Liver (tissue), 9 donors: Measurements from ENCODE around the gene LEMD3. TPM values are rescaled to one million over a fixed set of nuclear protein-coding genes. Genes with fewer than 3 reads are reported as not detected.

Source experiments
- DNase-seq: peaks from one replicate; pipeline ENCODE4 v3.0.0-alpha.2; 2017; ENCODE audit warnings: low spot score
- H3K27ac ChIP-seq, 2 donors: one replicate each; pipeline ENCODE4 v1.7.0; 2013; ENCODE audit warnings: inconsistent platforms in 2 of 2, low read length in 2 of 2, control low read depth in 1 of 2, low read depth in 1 of 2, mild to moderate bottlenecking in 1 of 2
- H3K27me3 ChIP-seq, 4 donors: one replicate each; pipeline versions ENCODE4 v1.6.1 to v1.7.0; 2013; ENCODE audit warnings: low read length in 3 of 4, inconsistent platforms in 1 of 4, mild to moderate bottlenecking in 1 of 4, moderate library complexity in 1 of 4; ENCODE audit not compliant: control insufficient read depth in 4 of 4, insufficient read depth in 4 of 4
- H3K36me3 ChIP-seq, 4 donors: one replicate each; pipeline versions ENCODE4 v1.6.1 to v1.7.0; 2013; ENCODE audit warnings: low read length in 3 of 4, mild to moderate bottlenecking in 3 of 4, low read depth in 1 of 4, moderate library complexity in 1 of 4; ENCODE audit not compliant: control insufficient read depth in 4 of 4, insufficient read depth in 3 of 4
- H3K4me1 ChIP-seq, 4 donors: one replicate each; pipeline versions ENCODE4 v1.6.1 to v1.7.0; 2013; ENCODE audit warnings: low read length in 3 of 4, mild to moderate bottlenecking in 3 of 4, moderate library complexity in 1 of 4; ENCODE audit not compliant: control insufficient read depth in 4 of 4, insufficient read depth in 4 of 4
- H3K4me3 ChIP-seq, 3 donors: one replicate each; pipeline versions ENCODE4 v1.6.1 to v1.7.0; 2013; ENCODE audit warnings: low read length in 3 of 3, control low read depth in 1 of 3, low read depth in 1 of 3, mild to moderate bottlenecking in 1 of 3
- H3K9ac ChIP-seq, 2 donors: one replicate each; pipeline ENCODE4 v1.7.0; 2013; ENCODE audit warnings: low read length in 2 of 2, mild to moderate bottlenecking in 2 of 2, moderate library complexity in 2 of 2, control low read depth in 1 of 2, low read depth in 1 of 2
- H3K9me3 ChIP-seq, 4 donors: one replicate each; pipeline versions ENCODE4 v1.6.1 to v1.7.0; 2013; ENCODE audit warnings: low read length in 3 of 4; ENCODE audit not compliant: control insufficient read depth in 4 of 4
- EGR1 ChIP-seq, 2 donors: IDR thresholded peaks; 2 replicates each; pipeline ENCODE4 v1.6.1; 2016 to 2018; ENCODE audit warnings: antibody characterized with exemption in 2 of 2, low read depth in 2 of 2
- FOXA1 ChIP-seq: IDR thresholded peaks from 2 replicates; pipeline ENCODE4 v1.6.1; 2016; ENCODE audit warnings: antibody characterized with exemption
- FOXA2 ChIP-seq: IDR thresholded peaks from 2 replicates; pipeline ENCODE4 v1.6.1; 2016; ENCODE audit warnings: antibody characterized with exemption
- GABPA ChIP-seq, 2 donors: IDR thresholded peaks in 1 of 2; conservative IDR thresholded peaks in 1 of 2; 2 replicates each; pipeline ENCODE4 v1.6.1; 2016; ENCODE audit warnings: antibody characterized with exemption in 2 of 2, mild to moderate bottlenecking in 1 of 2, moderate library complexity in 1 of 2
- HNF4A ChIP-seq, 2 donors: conservative IDR thresholded peaks; 2 replicates each; pipeline ENCODE4 v1.6.1; 2016; ENCODE audit warnings: antibody characterized with exemption in 2 of 2, mild to moderate bottlenecking in 2 of 2
- HNF4G ChIP-seq: IDR thresholded peaks from 2 replicates; pipeline ENCODE4 v1.6.1; 2016; ENCODE audit warnings: antibody characterized with exemption
- JUND ChIP-seq, 2 donors: IDR thresholded peaks; 2 replicates each; pipeline ENCODE4 v1.6.1; 2016; ENCODE audit warnings: antibody characterized with exemption in 2 of 2
- NR2F2 ChIP-seq: IDR thresholded peaks from 2 replicates; pipeline ENCODE4 v1.6.1; 2016; ENCODE audit warnings: antibody characterized with exemption
- RAD21 ChIP-seq, 2 donors: IDR thresholded peaks; 2 replicates each; pipeline ENCODE4 v1.6.1; 2016; ENCODE audit warnings: antibody characterized with exemption in 2 of 2, mild to moderate bottlenecking in 2 of 2
- RXRA ChIP-seq, 2 donors: IDR thresholded peaks; 2 replicates each; pipeline ENCODE4 v1.6.1; 2017 to 2018; ENCODE audit warnings: antibody characterized with exemption in 2 of 2, mild to moderate bottlenecking in 1 of 2
- SP1 ChIP-seq: IDR thresholded peaks from 2 replicates; pipeline ENCODE4 v1.6.1; 2018; ENCODE audit warnings: antibody characterized with exemption, mild to moderate bottlenecking
- TAF1 ChIP-seq: conservative IDR thresholded peaks from 2 replicates; pipeline ENCODE4 v1.6.1; 2016; ENCODE audit warnings: antibody characterized with exemption, mild to moderate bottlenecking
- YY1 ChIP-seq: IDR thresholded peaks from 2 replicates; pipeline ENCODE4 v1.6.1; 2016; ENCODE audit warnings: antibody characterized with exemption, mild to moderate bottlenecking
- WGBS: extraction: QIAGEN DNeasy Blood & Tissue Kit; methylation state at CpG from one replicate; pipeline ENCODE4 v1.1.7; 2013; 5-methylcytosine and 5-hydroxymethylcytosine counted together
- polyA plus RNA-seq, 2 donors: library from polyadenylated mRNA; stranded (reverse) in 1 of 2; unstranded in 1 of 2; fragments of 200-250 nt in 1 of 2; fragments of >200 nt in 1 of 2; fragmentation: Nextera tagmentation in 1 of 2; extraction: Ambion mirVana in 1 of 2; gene quantifications; one replicate each; pipeline versions ENCODE4 v1.2.1 to v1.2.3, GENCODE V29; 2013 to 2015
- total RNA-seq, 2 donors: library from RNA; depleted of rRNA; stranded (reverse); fragments of >200 nt; gene quantifications; one replicate each; pipeline ENCODE4 v1.2.3, GENCODE V29; 2014
- TF ChIP-seq, protein P1 (sequence below): IDR thresholded peaks from 2 replicates; pipeline ENCODE4 v1.6.1; 2016; ENCODE audit warnings: antibody characterized with exemption
- TF ChIP-seq, protein P2 (sequence below): IDR thresholded peaks from 2 replicates; pipeline ENCODE4 v1.6.1; 2016; ENCODE audit warnings: antibody characterized with exemption, mild to moderate bottlenecking
- TF ChIP-seq, protein P3 (sequence below): IDR thresholded peaks from 2 replicates; pipeline ENCODE4 v1.6.1; 2016; ENCODE audit warnings: antibody characterized with exemption
- TF ChIP-seq, protein P4 (sequence below): IDR thresholded peaks from 2 replicates; pipeline ENCODE4 v1.6.1; 2016; ENCODE audit warnings: antibody characterized with exemption
- TF ChIP-seq, protein P5 (sequence below): fragments of 150-350 bp; IDR thresholded peaks from 2 replicates; pipeline ENCODE4 v1.5.1; 2017; ENCODE audit warnings: improper control_type of control experiment, low read depth, low read length; ENCODE audit not compliant: missing input control
- donor health status: healthy.
- donor health status: healthy.
- donor health status: healthy.
- donor health status: healthy.
- donor health status: healthy.

The LEMD3 gene
- total and polyA plus RNA-seq, 4 donors, result 3.5 to 19.5 (median 11.3) TPM

DNA sequence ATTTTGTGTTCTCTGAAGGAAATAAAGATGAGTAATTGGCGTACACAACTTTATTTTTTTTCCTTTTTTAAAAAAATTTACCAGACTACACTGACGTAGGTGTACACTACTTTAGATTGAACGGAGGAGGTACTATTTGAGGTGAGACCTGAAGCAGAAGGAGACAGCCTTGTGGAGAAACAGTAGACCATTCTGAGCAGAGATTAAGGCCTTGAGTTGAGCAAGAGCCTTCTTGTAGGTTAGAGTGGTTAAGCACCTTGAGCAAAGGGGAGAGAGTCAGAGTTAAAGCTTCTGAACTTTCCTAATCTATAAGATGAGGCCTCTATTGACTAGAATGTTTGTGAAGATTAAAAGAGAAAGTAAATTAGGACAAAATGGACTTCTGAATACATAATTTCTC, 2.5 kb downstream of the LEMD3 start:
- no peak for DNase-seq
- 70% methylated on average over 3 of the region's 3 CpGs for WGBS
- Histone ChIP-seq H3K27ac (no peak overlapping the region), H3K36me3 (no peaks in the 10 kb centered on the region), H3K9ac (no peak overlapping the region), H3K27me3 (no peaks in the 10 kb centered on the region), H3K4me1 (peaks cover 3 to 53% (median 31%) of the 10 kb centered on the region in 4 donors), H3K9me3 (no peaks in the 10 kb centered on the region), H3K4me3 (peak overlapping the region; percentile 3 to 36 (median 19))
- TF ChIP-seq HNF4A (conservative IDR thresholded peaks at IDR 0.05), result no peak
- TF ChIP-seq, protein P1, sequence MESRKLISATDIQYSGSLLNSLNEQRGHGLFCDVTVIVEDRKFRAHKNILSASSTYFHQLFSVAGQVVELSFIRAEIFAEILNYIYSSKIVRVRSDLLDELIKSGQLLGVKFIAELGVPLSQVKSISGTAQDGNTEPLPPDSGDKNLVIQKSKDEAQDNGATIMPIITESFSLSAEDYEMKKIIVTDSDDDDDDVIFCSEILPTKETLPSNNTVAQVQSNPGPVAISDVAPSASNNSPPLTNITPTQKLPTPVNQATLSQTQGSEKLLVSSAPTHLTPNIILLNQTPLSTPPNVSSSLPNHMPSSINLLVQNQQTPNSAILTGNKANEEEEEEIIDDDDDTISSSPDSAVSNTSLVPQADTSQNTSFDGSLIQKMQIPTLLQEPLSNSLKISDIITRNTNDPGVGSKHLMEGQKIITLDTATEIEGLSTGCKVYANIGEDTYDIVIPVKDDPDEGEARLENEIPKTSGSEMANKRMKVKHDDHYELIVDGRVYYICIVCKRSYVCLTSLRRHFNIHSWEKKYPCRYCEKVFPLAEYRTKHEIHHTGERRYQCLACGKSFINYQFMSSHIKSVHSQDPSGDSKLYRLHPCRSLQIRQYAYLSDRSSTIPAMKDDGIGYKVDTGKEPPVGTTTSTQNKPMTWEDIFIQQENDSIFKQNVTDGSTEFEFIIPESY, result no peak
- no peak for TF ChIP-seq RAD21 (IDR thresholded peaks at IDR 0.05)
- TF ChIP-seq, protein P2, sequence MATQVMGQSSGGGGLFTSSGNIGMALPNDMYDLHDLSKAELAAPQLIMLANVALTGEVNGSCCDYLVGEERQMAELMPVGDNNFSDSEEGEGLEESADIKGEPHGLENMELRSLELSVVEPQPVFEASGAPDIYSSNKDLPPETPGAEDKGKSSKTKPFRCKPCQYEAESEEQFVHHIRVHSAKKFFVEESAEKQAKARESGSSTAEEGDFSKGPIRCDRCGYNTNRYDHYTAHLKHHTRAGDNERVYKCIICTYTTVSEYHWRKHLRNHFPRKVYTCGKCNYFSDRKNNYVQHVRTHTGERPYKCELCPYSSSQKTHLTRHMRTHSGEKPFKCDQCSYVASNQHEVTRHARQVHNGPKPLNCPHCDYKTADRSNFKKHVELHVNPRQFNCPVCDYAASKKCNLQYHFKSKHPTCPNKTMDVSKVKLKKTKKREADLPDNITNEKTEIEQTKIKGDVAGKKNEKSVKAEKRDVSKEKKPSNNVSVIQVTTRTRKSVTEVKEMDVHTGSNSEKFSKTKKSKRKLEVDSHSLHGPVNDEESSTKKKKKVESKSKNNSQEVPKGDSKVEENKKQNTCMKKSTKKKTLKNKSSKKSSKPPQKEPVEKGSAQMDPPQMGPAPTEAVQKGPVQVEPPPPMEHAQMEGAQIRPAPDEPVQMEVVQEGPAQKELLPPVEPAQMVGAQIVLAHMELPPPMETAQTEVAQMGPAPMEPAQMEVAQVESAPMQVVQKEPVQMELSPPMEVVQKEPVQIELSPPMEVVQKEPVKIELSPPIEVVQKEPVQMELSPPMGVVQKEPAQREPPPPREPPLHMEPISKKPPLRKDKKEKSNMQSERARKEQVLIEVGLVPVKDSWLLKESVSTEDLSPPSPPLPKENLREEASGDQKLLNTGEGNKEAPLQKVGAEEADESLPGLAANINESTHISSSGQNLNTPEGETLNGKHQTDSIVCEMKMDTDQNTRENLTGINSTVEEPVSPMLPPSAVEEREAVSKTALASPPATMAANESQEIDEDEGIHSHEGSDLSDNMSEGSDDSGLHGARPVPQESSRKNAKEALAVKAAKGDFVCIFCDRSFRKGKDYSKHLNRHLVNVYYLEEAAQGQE, result no peak
- TF ChIP-seq YY1, result no peak
- TF ChIP-seq FOXA1, result no peak
- no peak for TF ChIP-seq HNF4G
- TF ChIP-seq JUND (IDR thresholded peaks at IDR 0.05), result no peak
- no peak for TF ChIP-seq TAF1
- TF ChIP-seq EGR1 (IDR thresholded peaks at IDR 0.05; ENCODE audit: low read depth in 2 of 2), result no peak
- TF ChIP-seq GABPA (IDR thresholded peaks at IDR 0.05 in 1 of 2, conservative IDR thresholded peaks at IDR 0.05 in 1 of 2), result no peak
- TF ChIP-seq, protein P3, sequence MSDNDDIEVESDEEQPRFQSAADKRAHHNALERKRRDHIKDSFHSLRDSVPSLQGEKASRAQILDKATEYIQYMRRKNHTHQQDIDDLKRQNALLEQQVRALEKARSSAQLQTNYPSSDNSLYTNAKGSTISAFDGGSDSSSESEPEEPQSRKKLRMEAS, result no peak
- no peak for TF ChIP-seq NR2F2
- TF ChIP-seq, protein P4, sequence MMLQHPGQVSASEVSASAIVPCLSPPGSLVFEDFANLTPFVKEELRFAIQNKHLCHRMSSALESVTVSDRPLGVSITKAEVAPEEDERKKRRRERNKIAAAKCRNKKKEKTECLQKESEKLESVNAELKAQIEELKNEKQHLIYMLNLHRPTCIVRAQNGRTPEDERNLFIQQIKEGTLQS, result no peak
- TF ChIP-seq, protein P5, sequence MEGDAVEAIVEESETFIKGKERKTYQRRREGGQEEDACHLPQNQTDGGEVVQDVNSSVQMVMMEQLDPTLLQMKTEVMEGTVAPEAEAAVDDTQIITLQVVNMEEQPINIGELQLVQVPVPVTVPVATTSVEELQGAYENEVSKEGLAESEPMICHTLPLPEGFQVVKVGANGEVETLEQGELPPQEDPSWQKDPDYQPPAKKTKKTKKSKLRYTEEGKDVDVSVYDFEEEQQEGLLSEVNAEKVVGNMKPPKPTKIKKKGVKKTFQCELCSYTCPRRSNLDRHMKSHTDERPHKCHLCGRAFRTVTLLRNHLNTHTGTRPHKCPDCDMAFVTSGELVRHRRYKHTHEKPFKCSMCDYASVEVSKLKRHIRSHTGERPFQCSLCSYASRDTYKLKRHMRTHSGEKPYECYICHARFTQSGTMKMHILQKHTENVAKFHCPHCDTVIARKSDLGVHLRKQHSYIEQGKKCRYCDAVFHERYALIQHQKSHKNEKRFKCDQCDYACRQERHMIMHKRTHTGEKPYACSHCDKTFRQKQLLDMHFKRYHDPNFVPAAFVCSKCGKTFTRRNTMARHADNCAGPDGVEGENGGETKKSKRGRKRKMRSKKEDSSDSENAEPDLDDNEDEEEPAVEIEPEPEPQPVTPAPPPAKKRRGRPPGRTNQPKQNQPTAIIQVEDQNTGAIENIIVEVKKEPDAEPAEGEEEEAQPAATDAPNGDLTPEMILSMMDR, result no peak
- no peak for TF ChIP-seq FOXA2
- TF ChIP-seq RXRA (IDR thresholded peaks at IDR 0.05), result no peak
- TF ChIP-seq SP1, result no peak
